Activated CD4-positive, alpha-beta T cell treated with anti-CD3 and anti-CD28 coated beads for 1 hour (primary cell): Measurements from ENCODE around the gene AP3S1.

ENCODE experiments used
- DNase-seq: peaks from one replicate; pipeline ENCODE4 v3.0.0-alpha.2; 2020

AP3S1 gene

DNA sequence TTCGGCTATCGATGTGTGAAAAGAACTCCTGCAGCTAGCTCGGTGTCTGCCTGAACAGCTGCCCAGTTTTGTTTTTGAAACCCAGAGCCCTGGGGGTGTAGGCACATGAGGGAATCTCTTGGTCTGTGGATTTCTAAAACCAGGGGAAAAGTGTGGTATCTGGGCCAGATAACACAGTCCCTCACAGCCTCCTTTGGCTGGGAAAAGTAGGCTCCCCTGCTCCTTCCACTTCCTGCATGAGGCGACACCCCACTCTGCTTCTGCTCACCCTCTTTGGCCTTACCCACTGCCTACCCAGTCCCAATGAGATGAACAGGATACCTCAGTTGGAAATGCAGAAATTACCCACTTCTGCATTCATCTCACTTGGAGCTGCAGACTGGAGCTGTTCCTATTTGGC, 15.8 kb upstream of the AP3S1 start:
- no peak for DNase-seq

GRCh38 chr5:115829913-115830312, 11.8 kb upstream of the AP3S1 start:
- DNase-seq = no peak

DNA sequence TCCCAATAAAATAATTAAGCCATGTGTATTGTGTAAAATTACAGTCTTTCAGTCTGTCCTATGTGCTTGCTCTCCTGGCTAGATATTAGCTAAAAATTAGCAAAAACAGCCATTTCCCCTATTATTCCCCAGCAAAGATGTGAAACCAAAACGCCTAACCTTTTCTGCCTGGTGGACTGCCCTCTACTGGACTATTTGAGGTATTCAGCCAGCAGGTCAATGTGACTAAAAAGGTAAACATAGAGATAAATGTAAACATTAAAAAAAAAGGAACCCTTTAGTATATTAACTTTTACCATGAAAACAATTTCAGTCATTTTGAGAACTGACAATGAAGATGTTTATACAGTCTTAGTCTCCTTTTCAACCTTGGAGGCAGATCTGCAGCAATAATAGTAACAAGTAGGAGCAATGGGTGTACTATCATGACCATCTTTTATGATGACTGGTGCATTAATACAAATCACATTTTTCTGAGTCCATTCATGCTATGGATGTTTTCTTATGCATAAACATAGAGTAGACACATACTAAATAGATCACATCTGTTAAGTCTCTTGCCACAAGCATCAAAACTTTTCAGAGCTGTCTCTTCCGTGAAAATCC, 10.5 kb upstream of the AP3S1 start:
- DNase-seq = no peak

GRCh38 chr5:115835481-115835880, 6.3 kb upstream of the AP3S1 start:
- DNase-seq = no peak

DNA sequence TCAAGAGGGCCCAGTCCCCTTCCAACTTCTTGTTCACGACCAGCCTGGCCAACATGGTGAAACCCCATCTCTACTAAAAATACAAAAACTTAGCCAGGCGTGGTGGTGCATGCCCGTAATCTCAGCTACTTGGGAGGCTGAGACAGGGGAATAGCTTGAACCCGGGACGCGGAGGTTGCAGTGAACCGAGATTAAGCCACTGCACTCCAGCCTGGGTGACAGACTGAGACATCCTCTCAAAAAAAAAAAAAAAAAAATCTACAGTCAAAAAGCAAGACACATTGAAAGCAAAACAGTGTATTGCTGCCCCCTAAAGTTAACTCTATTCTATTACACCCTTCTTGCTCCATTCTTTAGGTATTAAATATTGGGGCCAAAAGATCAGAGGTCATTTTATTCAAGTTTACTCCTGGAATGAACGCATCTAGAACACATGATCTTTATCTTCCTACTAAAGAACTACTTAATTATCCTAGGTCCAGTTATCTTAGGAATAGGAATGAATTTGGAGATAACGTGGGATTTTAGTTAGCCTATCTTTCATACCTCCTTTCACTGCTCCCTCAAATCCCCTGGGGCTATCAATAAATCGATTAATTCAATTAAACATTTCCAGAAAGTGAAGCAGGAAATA, 2.7 kb upstream of the AP3S1 start:
- DNase-seq = no peak

DNA sequence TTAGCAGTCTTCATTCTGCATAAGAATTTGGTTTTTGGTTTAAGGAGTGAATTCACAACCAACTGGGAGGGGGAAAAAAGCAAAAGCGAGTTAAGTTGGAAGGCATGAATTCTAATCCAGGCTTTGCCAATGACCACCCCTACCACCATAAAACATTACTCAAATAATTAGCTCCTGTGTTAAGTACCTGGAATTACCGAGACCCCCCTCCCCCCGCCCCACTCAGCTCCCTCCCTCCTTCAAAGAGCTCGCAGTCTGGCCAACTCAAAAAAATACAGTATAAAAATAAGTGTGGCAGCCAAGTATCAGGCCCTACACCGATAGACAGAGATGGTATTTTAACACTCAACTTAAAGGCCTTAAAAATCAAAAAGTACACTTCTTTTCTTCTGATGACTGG, 862 bp upstream of the AP3S1 start:
- DNase-seq = no peak

DNA sequence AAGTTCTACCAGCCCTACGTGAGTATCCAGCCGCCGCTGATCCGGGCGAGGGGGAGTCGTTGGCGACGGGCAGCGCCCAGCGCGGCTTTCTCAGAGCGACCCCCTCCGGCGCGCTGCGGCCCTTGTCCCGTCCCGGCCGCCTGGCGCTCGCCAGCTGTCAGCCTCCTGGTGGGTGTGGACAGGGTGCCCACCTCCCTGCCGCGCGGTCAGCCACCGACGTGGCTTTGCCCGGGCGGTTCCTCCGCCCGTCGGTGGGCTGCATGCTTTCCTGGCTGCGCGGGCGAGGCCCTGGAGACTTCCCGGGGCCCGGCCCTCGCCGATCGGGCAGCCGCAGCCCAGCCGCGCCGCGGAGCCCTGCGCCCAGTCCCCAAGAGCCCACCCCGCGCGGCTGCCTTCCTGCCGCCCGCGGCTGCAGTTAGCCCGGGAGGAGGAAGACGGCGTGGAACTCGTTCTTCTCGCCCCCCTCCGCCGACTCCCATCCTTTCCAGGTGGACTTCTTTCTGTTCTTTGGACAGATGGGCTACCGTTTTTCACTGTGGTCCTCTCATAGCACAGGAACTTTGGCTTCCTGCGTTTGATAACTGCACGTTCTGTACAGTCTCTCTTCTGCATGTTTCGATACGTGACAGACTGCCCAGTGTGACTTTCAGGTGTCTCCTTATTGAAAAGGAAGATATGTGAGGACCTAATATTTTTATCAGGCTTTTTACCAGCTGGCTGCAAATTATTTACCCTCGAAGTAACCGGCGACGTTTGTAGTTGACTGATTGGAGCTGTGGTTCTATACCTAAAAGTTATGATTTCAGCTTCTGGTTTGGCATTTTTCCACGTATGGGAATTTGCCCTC, 577 bp downstream of the AP3S1 start:
- DNase-seq = peak; percentile 14

DNA sequence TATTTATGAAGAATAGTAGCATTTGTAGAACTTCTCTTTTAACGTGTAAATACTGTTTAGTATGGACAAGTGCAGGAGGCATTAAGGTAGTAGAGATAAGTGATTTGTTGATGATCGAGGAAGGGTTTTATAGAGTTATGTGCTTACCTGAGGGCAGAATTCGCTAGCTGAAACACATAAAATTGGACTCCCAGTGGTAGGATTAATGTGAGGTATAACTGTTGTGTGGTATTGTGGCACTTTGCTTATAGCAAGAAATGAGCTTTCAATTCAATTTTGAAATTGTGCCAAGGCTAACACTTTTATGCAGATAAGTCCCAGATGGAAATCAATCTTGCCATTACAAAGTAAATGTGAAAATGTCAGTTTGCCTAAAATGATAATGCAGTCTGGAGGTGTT, 1.2 kb downstream of the AP3S1 start:
- DNase-seq = no peak

DNA sequence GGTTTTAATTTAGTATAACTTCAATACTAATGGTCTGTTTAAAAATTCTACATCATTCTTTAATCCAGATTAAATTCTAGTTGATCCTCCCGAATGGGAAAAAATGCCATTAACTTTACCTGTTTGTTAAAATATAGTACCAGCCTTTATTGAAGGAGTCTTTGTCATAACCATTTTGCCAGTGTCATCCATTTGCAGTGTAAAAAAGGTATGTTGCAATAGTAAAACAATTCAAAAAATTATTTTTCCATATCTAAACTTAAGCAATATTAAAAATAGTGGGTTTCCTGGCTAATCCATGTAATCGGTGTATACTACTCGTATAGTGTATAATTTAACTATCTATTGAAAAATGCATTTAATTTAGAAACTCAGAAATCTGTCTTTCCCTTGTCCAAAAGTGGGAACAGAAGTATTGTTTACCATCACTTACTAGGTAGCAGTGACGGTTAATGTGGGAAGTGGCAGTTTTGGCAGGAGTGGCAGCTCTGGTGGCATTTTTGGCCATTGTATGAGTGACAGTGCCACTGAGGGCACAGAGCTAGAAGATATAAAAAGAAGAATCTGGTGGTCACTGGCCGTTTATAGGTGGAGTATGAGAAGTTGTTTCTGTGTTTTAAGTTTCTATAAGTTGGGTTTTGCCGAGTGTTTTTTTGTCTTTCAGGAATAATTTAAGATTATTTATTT, 1.9 kb downstream of the AP3S1 start:
- no peak for DNase-seq

- no peak for DNase-seq
Measured at GRCh38 chr5:115844321-115844817, 2.6 kb downstream of the AP3S1 start.

GRCh38 chr5:115847290-115847689, 5.6 kb downstream of the AP3S1 start:
- DNase-seq = no peak

- no peak for DNase-seq
Measured at GRCh38 chr5:115849258-115849798, 7.6 kb downstream of the AP3S1 start.

DNA sequence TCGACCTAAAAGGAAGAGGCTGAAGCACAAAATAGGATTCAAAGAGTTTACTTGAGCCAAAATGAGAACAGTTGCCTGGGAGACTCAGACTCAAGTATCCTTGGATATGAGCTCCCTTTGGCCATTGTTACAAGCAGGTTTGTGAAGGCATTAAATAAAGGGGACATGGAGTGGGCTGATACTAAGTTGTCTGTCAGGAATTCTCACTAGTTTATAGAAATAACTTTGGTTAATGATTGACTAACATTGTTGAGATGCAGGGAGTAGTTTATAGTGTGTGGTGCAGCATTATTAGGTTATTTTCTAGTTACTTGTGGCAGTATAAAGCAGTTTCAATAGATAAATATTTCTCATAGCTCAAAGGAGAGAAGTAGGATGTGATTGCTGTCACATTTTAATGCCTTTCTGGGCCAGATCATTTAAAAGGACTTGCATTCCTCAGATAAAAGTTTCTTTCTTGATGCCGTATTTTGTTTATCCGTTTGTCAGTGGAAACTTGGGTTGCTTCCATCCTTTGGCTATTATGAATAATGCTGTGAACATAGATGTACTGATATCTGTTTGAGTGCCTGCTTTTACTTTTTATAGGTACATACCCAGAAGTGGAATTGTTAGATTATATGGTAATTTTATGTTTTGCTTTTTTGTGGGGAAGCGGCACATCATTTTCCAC, 9.1 kb downstream of the AP3S1 start:
- no peak for DNase-seq

- DNase-seq = no peak
Measured at GRCh38 chr5:115854139-115854538, 12.4 kb downstream of the AP3S1 start.

GRCh38 chr5:115855959-115856358, 14.2 kb downstream of the AP3S1 start:
- DNase-seq = no peak

GRCh38 chr5:115857057-115857479, 15.3 kb downstream of the AP3S1 start:
- DNase-seq = no peak

- no peak for DNase-seq
Measured at GRCh38 chr5:115857626-115858349, 16.1 kb downstream of the AP3S1 start.

GRCh38 chr5:115858396-115858795, 16.7 kb downstream of the AP3S1 start:
- DNase-seq = no peak

DNA sequence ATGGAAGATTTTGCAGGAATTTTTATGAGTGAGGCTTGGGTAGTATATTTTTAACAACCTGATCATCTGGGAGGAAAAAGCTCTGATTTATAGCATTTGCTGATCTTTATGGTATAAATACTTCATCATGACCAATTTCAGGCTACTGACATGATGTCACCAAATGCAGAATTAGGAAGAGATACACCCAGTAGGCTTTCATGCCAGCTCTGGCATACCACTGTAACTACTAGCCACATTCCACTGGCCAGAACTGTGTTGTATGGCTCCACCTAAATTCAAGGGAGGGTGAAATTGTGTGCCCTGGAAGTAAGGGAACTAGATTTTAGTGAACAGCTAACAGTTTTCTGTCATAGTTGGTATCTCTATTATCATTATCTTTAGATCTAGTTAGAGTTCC, 17.6 kb downstream of the AP3S1 start:
- no peak for DNase-seq

DNA sequence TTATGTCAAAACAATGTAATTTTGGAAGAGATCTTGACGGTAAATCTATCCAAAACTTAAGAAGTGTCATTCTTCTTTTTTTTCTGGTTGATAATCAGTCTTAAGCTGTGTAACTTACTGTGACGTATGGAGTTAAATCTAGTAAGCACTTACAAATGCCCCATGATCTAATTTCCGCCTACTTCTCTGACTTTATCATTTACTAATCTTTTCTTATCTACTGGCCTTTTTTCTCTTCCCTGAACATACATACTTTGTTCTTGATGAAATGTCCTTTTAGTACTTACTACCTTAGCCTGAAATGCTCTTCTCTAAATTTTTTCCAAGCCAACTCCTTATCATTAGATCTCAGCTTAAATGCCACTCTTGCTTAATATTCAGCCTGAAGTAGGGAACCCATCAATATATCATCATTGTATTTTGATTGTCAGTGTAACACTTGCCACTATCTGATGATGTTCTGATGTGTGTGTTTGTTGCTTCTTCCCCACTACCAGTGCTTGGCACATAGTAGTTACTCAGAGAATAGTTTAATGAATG, 27.6 kb downstream of the AP3S1 start:
- DNase-seq = no peak

- no peak for DNase-seq
Measured at GRCh38 chr5:115872447-115872846, 30.7 kb downstream of the AP3S1 start.
